A549 treated with CpdA at 1 μM for 4 hours (cell line): Measurements from ENCODE around the gene ADAMTS20. TPM values are rescaled to one million over a fixed set of nuclear protein-coding genes. Genes with fewer than 3 reads are reported as not detected.

Experiments
- total RNA-seq: library from RNA; stranded (reverse); fragments of 200-300 nt; extraction: Qiagen RNA extraction; gene quantifications from 5 replicates; pipeline ENCODE4 v1.2.3, GENCODE V29; 2022; ENCODE audit warnings: low read depth

The ADAMTS20 gene, protein sequence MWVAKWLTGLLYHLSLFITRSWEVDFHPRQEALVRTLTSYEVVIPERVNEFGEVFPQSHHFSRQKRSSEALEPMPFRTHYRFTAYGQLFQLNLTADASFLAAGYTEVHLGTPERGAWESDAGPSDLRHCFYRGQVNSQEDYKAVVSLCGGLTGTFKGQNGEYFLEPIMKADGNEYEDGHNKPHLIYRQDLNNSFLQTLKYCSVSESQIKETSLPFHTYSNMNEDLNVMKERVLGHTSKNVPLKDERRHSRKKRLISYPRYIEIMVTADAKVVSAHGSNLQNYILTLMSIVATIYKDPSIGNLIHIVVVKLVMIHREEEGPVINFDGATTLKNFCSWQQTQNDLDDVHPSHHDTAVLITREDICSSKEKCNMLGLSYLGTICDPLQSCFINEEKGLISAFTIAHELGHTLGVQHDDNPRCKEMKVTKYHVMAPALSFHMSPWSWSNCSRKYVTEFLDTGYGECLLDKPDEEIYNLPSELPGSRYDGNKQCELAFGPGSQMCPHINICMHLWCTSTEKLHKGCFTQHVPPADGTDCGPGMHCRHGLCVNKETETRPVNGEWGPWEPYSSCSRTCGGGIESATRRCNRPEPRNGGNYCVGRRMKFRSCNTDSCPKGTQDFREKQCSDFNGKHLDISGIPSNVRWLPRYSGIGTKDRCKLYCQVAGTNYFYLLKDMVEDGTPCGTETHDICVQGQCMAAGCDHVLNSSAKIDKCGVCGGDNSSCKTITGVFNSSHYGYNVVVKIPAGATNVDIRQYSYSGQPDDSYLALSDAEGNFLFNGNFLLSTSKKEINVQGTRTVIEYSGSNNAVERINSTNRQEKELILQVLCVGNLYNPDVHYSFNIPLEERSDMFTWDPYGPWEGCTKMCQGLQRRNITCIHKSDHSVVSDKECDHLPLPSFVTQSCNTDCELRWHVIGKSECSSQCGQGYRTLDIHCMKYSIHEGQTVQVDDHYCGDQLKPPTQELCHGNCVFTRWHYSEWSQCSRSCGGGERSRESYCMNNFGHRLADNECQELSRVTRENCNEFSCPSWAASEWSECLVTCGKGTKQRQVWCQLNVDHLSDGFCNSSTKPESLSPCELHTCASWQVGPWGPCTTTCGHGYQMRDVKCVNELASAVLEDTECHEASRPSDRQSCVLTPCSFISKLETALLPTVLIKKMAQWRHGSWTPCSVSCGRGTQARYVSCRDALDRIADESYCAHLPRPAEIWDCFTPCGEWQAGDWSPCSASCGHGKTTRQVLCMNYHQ (N-terminal part only)
- total RNA-seq = not detected in 5 replicates

DNA sequence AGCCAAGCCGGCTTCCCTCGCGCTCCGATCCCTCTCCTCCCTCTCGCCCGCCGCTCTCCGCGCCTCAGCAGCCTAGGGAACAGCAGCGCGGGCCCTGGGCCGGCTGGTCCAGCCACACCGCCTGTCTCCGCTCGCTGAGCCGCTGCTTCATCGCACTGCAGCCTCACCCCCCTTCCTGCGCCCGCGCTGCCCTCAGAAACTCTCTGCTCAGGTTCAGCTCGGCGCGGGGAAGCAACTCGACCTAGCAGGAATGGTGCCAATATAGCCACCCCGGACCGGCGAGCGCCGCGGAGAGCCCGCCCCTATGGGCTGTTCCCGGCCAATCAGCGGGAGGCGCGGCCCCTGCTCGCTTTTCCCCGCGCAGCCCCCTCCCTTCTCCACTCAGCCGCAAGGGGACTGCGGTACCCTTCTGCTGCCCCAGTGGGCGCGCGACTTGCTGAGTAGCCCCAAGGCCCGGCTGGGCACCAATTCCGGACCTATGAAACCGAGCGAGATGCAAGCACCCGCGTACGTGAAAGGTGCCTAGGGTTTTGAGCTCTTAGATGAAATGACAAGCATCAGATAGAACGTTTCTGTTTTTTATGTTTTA is at the start of gene ADAMTS20:
Gene ADAMTS20 (minus strand): TSS at position 233 of the 589 bp plus-strand sequence. CDS start 282 bp downstream, outside the sequence.

Other genes starting within 250 kb of the ADAMTS20 start
- 2.6 to 5.5 TPM (median 3.7 TPM) in 5 replicates for gene PUS7L, start 206.6 kb upstream of the ADAMTS20 start, total RNA-seq
- gene IRAK4, start 206.7 kb upstream of the ADAMTS20 start, total RNA-seq = 3.5 to 5.3 TPM (median 4.5 TPM) in 5 replicates